Neuron (in vitro differentiated cells): Measurements from ENCODE around the gene DYNC2I2.
"Not testable (repeated sequence)": the region's sequence is repeated elsewhere in the genome, so short reads cannot be mapped to it uniquely, and the experiment has no call there.

ENCODE experiments used
- H2AFZ ChIP-seq: one replicate; pipeline ENCODE4 v1.6.1; 2013; ENCODE audit warnings: low read depth, mild to moderate bottlenecking, inconsistent platforms, low read length, moderate library complexity
- H3K27me3 ChIP-seq: one replicate; pipeline ENCODE4 v1.6.1; 2013; ENCODE audit warnings: low read length; ENCODE audit not compliant: insufficient read depth
- H3K36me3 ChIP-seq: one replicate; pipeline ENCODE4 v1.6.1; 2013; ENCODE audit warnings: low read length; ENCODE audit not compliant: insufficient read depth
- H3K4me1 ChIP-seq: one replicate; pipeline ENCODE4 v1.6.1; 2013; ENCODE audit warnings: low read length; ENCODE audit not compliant: insufficient read depth
- H3K4me3 ChIP-seq: 2 replicates; pipeline ENCODE4 v1.5.1; 2013; ENCODE audit warnings: mild to moderate bottlenecking, low read length, moderate library complexity
- H3K9me3 ChIP-seq: one replicate; pipeline ENCODE4 v1.6.1; 2013; ENCODE audit warnings: low read length

DYNC2I2 gene

DNA sequence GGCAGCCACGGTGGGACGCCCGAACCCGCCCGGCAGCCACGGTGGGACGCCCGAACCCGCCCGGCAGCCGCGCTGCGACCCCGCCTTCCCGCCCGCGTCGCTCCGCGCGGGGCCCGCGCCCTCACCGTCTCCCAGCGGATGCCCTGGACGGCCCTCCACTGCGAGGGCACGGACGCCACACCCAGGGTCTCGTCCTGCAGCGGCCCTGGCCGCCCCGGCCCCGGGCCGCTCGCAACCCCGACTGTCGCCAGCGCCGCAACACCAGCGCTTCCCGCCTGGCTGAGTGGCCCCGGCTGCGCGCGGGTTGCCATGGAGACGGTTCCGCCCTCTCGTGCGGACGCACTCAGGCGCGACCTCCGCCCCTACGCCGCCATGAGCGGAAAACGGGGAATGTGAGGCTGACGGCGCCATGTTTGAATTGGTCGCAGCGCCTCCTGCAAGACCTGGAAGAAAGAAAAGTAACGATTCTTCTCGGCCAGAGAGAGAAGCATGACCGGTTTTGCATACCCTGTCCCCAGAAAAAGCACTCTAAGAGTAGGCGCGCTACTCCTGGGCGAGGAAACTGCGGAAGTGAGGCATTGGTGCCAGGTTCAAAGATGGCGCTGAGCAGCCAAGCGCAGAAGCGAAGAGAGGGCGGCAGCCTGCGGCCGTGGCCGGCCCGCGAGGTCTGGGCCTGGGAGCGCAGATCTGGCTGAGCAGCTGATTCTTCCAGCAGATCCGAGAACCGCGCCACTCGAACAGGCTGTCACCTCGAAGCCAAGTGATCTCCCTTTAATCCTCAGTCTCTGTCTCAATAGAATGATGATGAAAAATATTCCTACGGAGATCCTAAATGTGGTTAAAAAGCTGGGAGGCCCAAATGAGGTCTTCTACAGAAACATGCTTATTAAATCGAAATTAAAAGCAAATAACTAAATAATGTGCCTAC is at the start of gene DYNC2I2:
TSS of gene DYNC2I2 (minus strand) at position 432 of the 928 bp plus-strand sequence. CDS start at position 311, 121 bp downstream.
- peak within 1 kb of the TSS; percentile 86 for H2AFZ ChIP-seq
- peaks cover 13% of the 10 kb centered on the region for H3K36me3 ChIP-seq
- H3K4me3 ChIP-seq, result peak within 1 kb of the TSS; percentile 55
- peaks cover 2% of the 10 kb centered on the region for H3K4me1 ChIP-seq
- H3K27me3 ChIP-seq, result no peaks in the 10 kb centered on the region
- no peaks in the 10 kb centered on the region for H3K9me3 ChIP-seq

DNA sequence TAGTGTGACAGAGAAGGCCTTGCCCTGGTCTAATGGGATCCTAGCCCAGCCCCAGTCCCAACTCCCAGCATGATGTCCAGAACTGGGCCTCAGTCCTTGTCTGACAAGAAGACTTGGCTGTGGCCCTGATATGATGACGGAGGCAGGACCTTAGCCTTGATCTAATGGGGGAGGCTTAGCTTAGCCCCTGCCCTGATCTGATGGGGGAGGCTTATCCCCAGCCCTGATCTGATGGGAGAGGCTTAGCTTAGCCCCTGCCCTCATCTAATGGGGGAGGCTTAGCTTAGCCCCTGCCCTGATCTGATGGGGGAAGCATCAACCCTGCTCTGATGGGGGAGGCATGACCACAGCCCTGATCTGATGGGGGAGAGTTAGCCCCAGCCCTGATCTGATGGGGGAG is 49.4 kb upstream of the DYNC2I2 start:
- Histone ChIP-seq H3K36me3 (peaks cover 11% of the 10 kb centered on the region), H2AFZ (no peak overlapping the region), H3K4me3 (no peak overlapping the region), H3K4me1 (peaks cover 4% of the 10 kb centered on the region), H3K27me3 (no peaks in the 10 kb centered on the region), H3K9me3 (no peaks in the 10 kb centered on the region)

DNA sequence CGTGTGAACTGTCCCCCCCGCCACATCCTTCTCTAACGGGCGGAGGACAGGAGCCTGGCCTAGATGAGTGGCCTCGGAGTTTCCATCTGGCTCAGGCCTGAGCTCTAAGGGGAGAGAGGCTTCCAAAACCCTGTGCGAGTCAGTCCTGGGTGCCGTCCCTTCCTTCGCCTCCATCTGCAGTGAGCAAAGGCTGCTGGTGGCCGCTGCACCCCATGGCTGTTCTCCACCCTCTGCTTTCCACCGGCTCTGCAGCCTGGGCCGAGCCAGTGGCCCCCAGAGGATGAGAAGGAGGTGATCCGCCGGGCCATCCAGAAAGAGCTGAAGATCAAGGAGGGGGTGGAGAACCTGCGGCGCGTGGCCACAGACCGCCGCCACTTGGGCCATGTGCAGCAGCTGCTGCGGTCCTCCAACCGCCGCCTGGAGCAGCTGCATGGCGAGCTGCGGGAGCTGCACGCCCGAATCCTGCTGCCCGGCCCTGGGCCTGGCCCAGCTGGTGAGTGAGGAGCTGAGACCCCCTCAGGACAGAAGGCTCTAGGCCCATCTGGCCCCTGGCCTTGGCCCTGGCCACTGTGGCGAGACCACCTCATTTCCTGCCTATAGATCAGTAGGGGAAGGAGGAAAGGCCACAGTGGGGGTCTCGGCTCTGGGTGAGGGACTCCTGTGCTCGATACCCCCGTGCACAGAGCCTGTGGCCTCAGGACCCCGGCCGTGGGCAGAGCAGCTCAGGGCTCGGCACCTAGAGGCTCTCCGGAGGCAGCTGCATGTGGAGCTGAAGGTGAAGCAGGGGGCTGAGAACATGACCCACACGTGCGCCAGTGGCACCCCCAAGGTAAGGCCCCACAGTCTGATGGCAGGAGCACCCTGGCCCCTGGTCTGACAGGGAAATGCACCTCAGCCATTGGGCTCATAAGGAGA is 48.7 kb upstream of the DYNC2I2 start:
- H2AFZ ChIP-seq, result no peak overlapping the region
- no peaks in the 10 kb centered on the region for H3K9me3 ChIP-seq
- no peak overlapping the region for H3K4me3 ChIP-seq
- H3K4me1 ChIP-seq, result peaks cover 4% of the 10 kb centered on the region
- H3K36me3 ChIP-seq, result peaks cover 11% of the 10 kb centered on the region
- H3K27me3 ChIP-seq, result no peaks in the 10 kb centered on the region

DNA sequence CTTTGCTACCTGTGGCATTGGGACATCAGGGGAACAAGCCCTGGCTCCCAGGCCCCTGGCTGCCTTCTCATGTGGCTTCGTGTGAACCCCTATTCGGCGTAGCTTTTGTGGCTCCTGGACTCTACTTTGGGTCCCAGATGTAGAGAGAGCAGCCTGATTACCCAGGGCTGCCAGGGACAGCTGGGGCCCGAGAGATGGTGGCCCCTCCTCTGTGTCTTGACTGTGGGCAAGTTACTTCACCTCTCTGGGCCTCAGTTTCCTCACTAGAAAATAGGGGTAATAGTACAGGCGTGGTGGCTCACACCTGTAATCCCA is 47.7 kb upstream of the DYNC2I2 start:
- no peak overlapping the region for H2AFZ ChIP-seq
- no peak overlapping the region for H3K4me3 ChIP-seq
- H3K4me1 ChIP-seq, result peaks cover 4% of the 10 kb centered on the region
- no peaks in the 10 kb centered on the region for H3K9me3 ChIP-seq
- peaks cover 11% of the 10 kb centered on the region for H3K36me3 ChIP-seq
- no peaks in the 10 kb centered on the region for H3K27me3 ChIP-seq

GRCh38 chr9:128703616-128704355 is 47.1 kb upstream of the DYNC2I2 start:
- peaks cover 11% of the 10 kb centered on the region for H3K36me3 ChIP-seq
- no peaks in the 10 kb centered on the region for H3K9me3 ChIP-seq
- H2AFZ ChIP-seq, result peak overlapping the region; percentile 91
- H3K4me3 ChIP-seq, result peak overlapping the region; percentile 89
- peaks cover 4% of the 10 kb centered on the region for H3K4me1 ChIP-seq
- H3K27me3 ChIP-seq, result no peaks in the 10 kb centered on the region

DNA sequence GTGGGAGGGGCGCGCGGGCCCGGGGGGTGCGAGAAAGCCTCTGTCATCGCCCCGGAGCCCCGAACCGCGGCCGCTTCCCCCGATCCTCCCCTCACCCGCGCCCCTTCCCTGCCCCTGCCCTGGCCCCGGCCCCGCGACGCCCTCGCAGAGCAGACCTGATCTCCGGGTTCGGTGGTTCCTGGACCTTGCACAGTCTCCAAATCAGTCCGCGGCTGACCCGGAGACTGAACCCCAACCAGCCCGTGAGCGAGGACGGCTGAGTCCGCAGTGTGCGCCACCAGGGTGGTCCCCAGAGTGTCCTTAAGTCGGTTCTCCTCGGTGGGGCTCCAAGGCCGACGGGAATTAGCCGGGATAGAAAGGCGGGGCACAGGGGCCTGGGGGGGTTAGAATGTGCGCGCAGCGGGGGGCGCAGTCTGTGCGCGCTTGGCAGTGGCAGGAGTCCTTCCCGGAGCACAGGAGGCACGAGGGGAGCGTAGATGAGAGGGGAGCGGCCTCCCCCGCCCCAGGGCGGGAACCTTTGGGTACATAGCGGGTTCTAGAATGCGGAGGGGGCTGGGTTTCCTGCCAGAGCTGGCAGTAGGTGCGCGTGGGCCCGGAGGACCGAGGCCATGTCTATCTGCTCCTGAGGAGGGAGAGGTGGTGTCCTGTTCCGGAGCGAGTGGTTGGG is 46.4 kb upstream of the DYNC2I2 start:
- peaks cover 4% of the 10 kb centered on the region for H3K4me1 ChIP-seq
- H2AFZ ChIP-seq, result peak overlapping the region; percentile 91
- H3K36me3 ChIP-seq, result peaks cover 11% of the 10 kb centered on the region
- peak overlapping the region; percentile 89 for H3K4me3 ChIP-seq
- no peaks in the 10 kb centered on the region for H3K27me3 ChIP-seq
- no peaks in the 10 kb centered on the region for H3K9me3 ChIP-seq

GRCh38 chr9:128702445-128702948 is 45.9 kb upstream of the DYNC2I2 start, which contains the start of gene PKN3:
Gene PKN3 (plus strand): TSS chr9:128702503. CDS start chr9:128702916, 413 bp downstream.
- H3K27me3 ChIP-seq, result no peaks in the 10 kb centered on the region
- peaks cover 4% of the 10 kb centered on the region for H3K4me1 ChIP-seq
- peaks cover 9% of the 10 kb centered on the region for H3K36me3 ChIP-seq
- peak within 1 kb of the TSS; percentile 91 for H2AFZ ChIP-seq
- H3K9me3 ChIP-seq, result no peaks in the 10 kb centered on the region
- H3K4me3 ChIP-seq, result peak within 1 kb of the TSS; percentile 89

DNA sequence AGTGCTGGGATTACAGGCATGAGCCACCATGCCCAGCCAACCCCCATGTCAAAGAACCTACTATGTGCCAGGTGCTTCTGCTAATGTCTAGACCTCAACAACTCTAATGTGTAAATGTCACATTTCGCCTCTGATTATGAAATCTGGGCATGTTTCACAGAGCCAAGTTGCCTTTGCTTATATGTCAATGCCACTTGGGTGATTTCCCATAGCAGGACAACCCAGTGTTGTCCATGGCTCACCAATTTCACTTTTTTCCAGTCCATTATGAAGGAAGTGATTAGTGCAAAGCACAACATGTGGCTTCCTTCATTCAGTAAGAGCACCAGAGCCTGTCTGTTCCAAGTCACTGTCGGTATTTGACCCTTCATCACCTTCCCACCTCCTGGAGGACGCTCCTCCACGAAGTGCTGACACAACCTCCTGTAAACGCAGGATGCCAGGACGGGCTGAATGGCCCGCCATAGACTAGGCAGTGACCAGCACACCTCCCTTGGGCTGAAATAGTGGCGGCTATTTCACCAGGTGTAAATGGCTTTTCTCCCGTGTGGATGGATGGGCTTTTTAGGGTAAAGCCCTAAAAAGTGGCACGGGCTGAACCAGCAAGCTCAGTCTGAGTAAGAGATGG is 44.7 kb upstream of the DYNC2I2 start:
- H2AFZ ChIP-seq, result no peak overlapping the region
- no peaks in the 10 kb centered on the region for H3K27me3 ChIP-seq
- H3K36me3 ChIP-seq, result peaks cover 14% of the 10 kb centered on the region
- H3K4me1 ChIP-seq, result peaks cover 4% of the 10 kb centered on the region
- H3K9me3 ChIP-seq, result no peaks in the 10 kb centered on the region
- no peak overlapping the region for H3K4me3 ChIP-seq

GRCh38 chr9:128699096-128699795 is 42.6 kb upstream of the DYNC2I2 start:
- not testable (repeated sequence) for H3K27me3 ChIP-seq, H3K9me3 ChIP-seq, H3K4me3 ChIP-seq, H2AFZ ChIP-seq, H3K4me1 ChIP-seq
- peaks cover 22% of the 10 kb centered on the region for H3K36me3 ChIP-seq

- H3K36me3 ChIP-seq, result peaks cover 44% of the 10 kb centered on the region
- H3K4me3 ChIP-seq, result no peak overlapping the region
- H3K4me1 ChIP-seq, result peaks cover 2% of the 10 kb centered on the region
- H3K9me3 ChIP-seq, result no peaks in the 10 kb centered on the region
- no peaks in the 10 kb centered on the region for H3K27me3 ChIP-seq
- no peak overlapping the region for H2AFZ ChIP-seq
Measured at GRCh38 chr9:128696923-128697707, 40.5 kb upstream of the DYNC2I2 start.

DNA sequence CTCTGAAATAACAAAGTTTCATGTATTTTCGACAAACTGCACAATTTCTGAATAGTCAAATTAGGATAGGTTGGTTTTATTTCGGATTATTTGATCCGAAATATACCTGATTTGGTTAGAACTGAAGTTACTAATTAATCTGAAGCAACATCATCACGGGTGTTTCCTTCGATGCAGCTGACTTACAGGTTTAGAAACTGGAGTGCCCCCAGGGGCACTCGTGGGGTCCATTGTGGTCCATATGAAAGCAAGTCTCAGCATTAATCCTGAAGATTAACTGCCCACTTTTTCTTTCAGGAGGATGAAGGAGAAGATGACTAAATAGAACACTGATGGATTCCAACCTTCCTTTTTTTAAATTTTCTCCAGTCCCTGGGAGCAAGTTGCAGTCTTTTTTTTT is 37.7 kb upstream of the DYNC2I2 start:
- Histone ChIP-seq H3K27me3 (no peaks in the 10 kb centered on the region), H3K4me3 (no peak overlapping the region), H3K36me3 (peaks cover 59% of the 10 kb centered on the region), H3K4me1 (peaks cover 14% of the 10 kb centered on the region), H2AFZ (no peak overlapping the region), H3K9me3 (no peaks in the 10 kb centered on the region)
